ENCODE data around the gene KLHL29.

DNA sequence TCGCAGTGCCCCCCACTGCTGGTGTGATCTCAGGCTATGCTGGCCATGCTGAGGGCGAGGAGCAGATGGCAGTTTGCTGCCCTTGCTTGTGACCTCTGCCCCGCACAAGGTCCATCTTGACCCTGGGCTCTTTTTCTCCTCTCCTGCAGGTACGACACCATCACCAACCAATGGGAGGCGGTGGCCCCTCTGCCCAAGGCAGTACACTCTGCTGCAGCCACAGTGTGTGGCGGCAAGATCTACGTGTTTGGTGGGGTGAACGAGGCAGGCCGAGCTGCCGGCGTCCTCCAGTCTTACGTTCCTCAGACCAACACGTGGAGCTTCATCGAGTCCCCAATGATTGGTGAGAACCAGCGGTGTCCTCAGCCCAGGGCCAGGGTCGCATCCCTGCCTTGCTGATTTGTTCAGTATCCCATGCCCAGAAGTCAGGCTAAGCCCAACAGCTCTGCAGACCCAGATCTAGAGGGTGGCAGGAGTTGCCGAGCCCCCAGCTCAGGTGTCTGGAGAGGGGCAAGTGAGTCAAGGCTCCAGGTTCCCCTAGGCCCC is 318.1 kb downstream of the KLHL29 start:
- TF ChIP-seq, protein P1, sequence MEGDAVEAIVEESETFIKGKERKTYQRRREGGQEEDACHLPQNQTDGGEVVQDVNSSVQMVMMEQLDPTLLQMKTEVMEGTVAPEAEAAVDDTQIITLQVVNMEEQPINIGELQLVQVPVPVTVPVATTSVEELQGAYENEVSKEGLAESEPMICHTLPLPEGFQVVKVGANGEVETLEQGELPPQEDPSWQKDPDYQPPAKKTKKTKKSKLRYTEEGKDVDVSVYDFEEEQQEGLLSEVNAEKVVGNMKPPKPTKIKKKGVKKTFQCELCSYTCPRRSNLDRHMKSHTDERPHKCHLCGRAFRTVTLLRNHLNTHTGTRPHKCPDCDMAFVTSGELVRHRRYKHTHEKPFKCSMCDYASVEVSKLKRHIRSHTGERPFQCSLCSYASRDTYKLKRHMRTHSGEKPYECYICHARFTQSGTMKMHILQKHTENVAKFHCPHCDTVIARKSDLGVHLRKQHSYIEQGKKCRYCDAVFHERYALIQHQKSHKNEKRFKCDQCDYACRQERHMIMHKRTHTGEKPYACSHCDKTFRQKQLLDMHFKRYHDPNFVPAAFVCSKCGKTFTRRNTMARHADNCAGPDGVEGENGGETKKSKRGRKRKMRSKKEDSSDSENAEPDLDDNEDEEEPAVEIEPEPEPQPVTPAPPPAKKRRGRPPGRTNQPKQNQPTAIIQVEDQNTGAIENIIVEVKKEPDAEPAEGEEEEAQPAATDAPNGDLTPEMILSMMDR (conservative IDR thresholded peaks at IDR 0.05; ENCODE audit: low read length) = no peak
- TF ChIP-seq EZH2phosphoT487 (IDR thresholded peaks at IDR 0.05; ENCODE audit: borderline replicate concordance, low read depth, low read length) = no peak

Data from OCI-LY7 (cell line).